H1 (cell line): ENCODE measurements around the gene ACTR8.

Experiments used
- SAP30 ChIP-seq: fragments of 300-600 bp; sonication (generic); IDR thresholded peaks from 2 replicates; pipeline ENCODE4 v1.7.1; 2012; ENCODE audit warnings: low read length, moderate library complexity, mild to moderate bottlenecking, inconsistent platforms; ENCODE audit not compliant: insufficient read depth, insufficient replicate concordance
- TF ChIP-seq, protein P1 (sequence below), 3 experiments: IDR thresholded peaks; 1 replicate in 2 of 3; 2 replicates in 1 of 3; pipeline versions ENCODE4 v1.5.1 to v1.6.1; 2011; ENCODE audit warnings: low read length in 3 of 3, mild to moderate bottlenecking in 3 of 3, inconsistent platforms in 2 of 3, low read depth in 1 of 3, moderate library complexity in 1 of 3; ENCODE audit not compliant: insufficient read depth in 1 of 3; ENCODE audit errors: control extremely low read depth in 1 of 3
- TF ChIP-seq, protein P2 (sequence below): IDR thresholded peaks from 2 replicates; pipeline ENCODE4 v1.6.1; 2012; ENCODE audit warnings: low read length, inconsistent platforms

- TF ChIP-seq SAP30: no peak
- TF ChIP-seq, protein P1, sequence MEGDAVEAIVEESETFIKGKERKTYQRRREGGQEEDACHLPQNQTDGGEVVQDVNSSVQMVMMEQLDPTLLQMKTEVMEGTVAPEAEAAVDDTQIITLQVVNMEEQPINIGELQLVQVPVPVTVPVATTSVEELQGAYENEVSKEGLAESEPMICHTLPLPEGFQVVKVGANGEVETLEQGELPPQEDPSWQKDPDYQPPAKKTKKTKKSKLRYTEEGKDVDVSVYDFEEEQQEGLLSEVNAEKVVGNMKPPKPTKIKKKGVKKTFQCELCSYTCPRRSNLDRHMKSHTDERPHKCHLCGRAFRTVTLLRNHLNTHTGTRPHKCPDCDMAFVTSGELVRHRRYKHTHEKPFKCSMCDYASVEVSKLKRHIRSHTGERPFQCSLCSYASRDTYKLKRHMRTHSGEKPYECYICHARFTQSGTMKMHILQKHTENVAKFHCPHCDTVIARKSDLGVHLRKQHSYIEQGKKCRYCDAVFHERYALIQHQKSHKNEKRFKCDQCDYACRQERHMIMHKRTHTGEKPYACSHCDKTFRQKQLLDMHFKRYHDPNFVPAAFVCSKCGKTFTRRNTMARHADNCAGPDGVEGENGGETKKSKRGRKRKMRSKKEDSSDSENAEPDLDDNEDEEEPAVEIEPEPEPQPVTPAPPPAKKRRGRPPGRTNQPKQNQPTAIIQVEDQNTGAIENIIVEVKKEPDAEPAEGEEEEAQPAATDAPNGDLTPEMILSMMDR (IDR thresholded peaks at IDR 0.05; ENCODE audit: control extremely low read depth in 1 of 3, insufficient read depth in 1 of 3, low read depth in 1 of 3, low read length in 3 of 3): no peak
- TF ChIP-seq, protein P2, sequence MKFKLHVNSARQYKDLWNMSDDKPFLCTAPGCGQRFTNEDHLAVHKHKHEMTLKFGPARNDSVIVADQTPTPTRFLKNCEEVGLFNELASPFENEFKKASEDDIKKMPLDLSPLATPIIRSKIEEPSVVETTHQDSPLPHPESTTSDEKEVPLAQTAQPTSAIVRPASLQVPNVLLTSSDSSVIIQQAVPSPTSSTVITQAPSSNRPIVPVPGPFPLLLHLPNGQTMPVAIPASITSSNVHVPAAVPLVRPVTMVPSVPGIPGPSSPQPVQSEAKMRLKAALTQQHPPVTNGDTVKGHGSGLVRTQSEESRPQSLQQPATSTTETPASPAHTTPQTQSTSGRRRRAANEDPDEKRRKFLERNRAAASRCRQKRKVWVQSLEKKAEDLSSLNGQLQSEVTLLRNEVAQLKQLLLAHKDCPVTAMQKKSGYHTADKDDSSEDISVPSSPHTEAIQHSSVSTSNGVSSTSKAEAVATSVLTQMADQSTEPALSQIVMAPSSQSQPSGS: no peak
Measured at GRCh38 chr3:53846134-53846850, 35.7 kb downstream of the ACTR8 start, which contains the start of the genes CHDH and IL17RB.
